Sciatic nerve (tissue), 2 donors: ENCODE results near the gene GLG1. TPM values are rescaled to one million over a fixed set of nuclear protein-coding genes. Genes with fewer than 3 reads are reported as not detected.
"Not testable (repeated sequence)": the region's sequence is repeated elsewhere in the genome, so short reads cannot be mapped to it uniquely, and the experiment has no call there.

Source experiments
- ATAC-seq: fragments of 200-7000 bp; cut with Tn5 transposase; one replicate; pipeline ENCODE4 v1.9.1; 2020; ENCODE audit warnings: mild to moderate bottlenecking, moderate library complexity
- DNase-seq: peaks from one replicate; pipeline ENCODE4 v3.0.0-alpha.2; 2020; ENCODE audit warnings: low spot score
- intact Hi-C: fragments of 100-400 bp; cut with DNase I; formaldehyde crosslinking; loops from one replicate; pipeline ENCODE4 v1.14.2; 2022
- total RNA-seq: library from RNA; stranded (reverse); fragmentation: NEBNext Ultra II Directional; extraction: Animal tissue kit (Norgen Biotek cat#: 25700); gene quantifications from one replicate; pipeline ENCODE4 v1.2.1, GENCODE V29; 2021
- donor health status: DM: no; HTN: no; CAD: no.
- donor health status: DM: no; HTN: no; CAD: no.

GLG1 gene
- total RNA-seq: 145 TPM

- intact Hi-C loops: no loop called here
- peak; percentile 98 for ATAC-seq
These were observed at the start of gene GLG1 for GRCh38 chr16:74606521-74607309. GLG1 (minus strand) TSS chr16:74607114; CDS start chr16:74607094, 20 bp downstream.

DNA sequence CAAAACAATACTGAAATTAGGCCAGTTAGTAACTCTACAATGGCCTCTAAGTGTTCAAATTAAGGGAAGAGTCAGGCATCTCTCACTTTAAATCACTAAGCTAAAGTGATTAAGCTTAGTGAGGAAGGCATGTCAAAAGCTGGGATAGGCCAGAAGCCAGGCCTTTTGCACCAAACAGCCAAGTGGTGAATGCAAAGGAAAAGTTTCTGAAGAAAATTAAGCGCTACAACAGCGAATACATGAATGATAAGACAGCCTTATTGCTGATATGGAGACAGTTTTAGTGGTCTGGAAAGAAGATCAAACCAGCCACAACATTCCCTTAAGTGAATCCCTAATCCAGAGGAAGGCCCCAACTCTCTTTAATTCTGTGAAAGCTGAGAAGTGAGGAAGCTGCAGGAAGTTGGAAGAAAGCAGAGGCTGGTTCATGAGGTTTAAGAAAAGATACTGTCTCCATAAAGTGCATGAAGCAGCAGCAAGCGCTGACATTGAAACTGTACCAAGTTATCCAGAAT, 47.7 kb upstream of the GLG1 start:
- no peak for ATAC-seq

More at GRCh38 chr16:74606521-74607309, at the start of gene GLG1:
- DNase-seq: peak; percentile 96

GRCh38 chr16:74652883-74653282, 46.0 kb upstream of the GLG1 start:
- DNase-seq, ATAC-seq, intact Hi-C loops: not testable (repeated sequence)

More for the DNA sequence above, 47.7 kb upstream of the GLG1 start:
- intact Hi-C loops: no loop called here
- no peak for DNase-seq

GRCh38 chr16:74652249-74652648, 45.3 kb upstream of the GLG1 start:
- no peak for ATAC-seq
- intact Hi-C loops: no loop called here
- DNase-seq: no peak

DNA sequence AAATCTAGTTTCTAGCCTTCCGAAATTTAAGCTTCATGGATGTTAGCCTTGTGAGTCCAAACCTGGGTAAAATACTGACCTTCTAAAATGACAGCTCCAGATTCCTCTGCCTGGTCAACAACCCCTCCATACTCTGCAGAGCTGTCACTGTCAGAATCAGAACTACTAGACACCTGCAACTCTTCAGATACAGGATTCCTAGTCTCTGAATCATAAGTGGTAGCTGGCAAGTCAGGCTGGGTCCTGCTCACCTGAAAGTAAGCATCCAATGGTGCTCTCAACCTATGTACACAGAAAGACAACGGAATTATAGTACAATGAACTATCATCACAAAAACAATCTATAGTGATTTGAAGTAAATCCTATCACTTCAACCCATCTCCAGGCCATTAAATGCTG, 44.9 kb upstream of the GLG1 start:
- intact Hi-C loops: no loop called here
- DNase-seq (no peak), ATAC-seq (no peak)

GRCh38 chr16:74650966-74651567, 44.2 kb upstream of the GLG1 start:
- ATAC-seq (no peak), DNase-seq (no peak)
- intact Hi-C loops: no loop called here

- ATAC-seq (no peak), DNase-seq (no peak)
- intact Hi-C loops: no loop called here
These were observed 43.1 kb upstream of the GLG1 start for GRCh38 chr16:74649839-74650504.

- DNase-seq (no peak), ATAC-seq (no peak)
- intact Hi-C loops: no loop called here
These were observed 35.1 kb upstream of the GLG1 start for GRCh38 chr16:74641969-74642368.

- intact Hi-C loops: no loop called here
- no peak for ATAC-seq
- DNase-seq: no peak
These were observed 31.0 kb upstream of the GLG1 start for GRCh38 chr16:74637742-74638453.

- ATAC-seq (no peak), DNase-seq (no peak)
- intact Hi-C loops: no loop called here
These were observed 28.4 kb upstream of the GLG1 start for GRCh38 chr16:74635303-74635702.

DNA sequence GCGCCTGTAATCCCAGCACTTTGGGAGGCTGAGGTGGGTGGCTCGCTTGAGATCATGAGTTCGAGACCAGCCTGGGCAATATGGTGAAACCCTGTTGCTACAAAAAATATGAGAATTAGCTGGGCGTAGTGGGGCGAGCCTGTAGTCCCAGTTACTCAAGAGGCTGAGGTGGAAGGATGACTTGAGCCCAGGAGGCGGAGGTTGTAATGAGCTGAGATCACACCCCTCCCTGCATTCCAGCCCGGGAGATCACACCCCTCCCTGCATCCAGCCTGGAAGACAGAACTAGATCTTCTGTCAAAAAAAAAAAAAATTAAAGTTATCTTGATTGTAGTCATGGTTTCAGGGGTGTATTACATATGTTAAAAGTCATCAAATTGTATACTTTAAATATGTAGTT, 26.8 kb upstream of the GLG1 start:
- intact Hi-C loops: no loop called here
- DNase-seq: no peak
- no peak for ATAC-seq

- intact Hi-C loops: no loop called here
- peak; percentile 53 for ATAC-seq
- no peak for DNase-seq
These were observed 20.7 kb upstream of the GLG1 start for GRCh38 chr16:74627506-74628220.

DNA sequence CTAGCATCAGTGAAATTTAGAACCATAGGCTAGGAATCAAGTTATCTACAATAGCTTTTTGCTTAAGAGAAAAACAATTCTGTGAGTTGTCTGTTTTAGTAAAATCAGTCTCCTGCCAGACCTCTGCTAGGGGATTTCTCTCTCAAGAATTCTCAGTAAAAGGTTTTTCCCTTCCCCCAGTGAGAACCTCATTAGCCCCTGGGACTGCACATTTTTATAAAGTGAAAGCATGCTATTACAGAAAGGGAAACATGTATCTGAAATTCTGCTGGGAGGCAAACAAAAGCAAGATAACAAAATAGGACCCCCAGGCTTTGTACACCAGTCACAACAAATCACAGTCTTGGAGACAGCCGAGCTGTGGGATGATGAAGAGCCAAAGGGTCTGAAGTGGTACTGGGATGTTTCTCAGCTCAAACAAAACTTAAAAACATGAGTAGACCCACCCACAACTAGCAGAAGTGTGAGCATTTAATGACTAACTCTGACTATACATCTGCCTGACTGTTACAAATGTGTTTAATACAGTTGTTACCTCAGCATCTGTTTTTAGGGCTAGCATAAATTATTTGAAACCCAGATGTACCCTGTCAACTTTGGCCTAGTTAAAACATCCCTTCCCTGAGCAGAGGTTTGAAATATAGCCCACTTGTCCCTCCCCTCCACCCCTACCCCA, 20.0 kb upstream of the GLG1 start:
- no peak for ATAC-seq

DNA sequence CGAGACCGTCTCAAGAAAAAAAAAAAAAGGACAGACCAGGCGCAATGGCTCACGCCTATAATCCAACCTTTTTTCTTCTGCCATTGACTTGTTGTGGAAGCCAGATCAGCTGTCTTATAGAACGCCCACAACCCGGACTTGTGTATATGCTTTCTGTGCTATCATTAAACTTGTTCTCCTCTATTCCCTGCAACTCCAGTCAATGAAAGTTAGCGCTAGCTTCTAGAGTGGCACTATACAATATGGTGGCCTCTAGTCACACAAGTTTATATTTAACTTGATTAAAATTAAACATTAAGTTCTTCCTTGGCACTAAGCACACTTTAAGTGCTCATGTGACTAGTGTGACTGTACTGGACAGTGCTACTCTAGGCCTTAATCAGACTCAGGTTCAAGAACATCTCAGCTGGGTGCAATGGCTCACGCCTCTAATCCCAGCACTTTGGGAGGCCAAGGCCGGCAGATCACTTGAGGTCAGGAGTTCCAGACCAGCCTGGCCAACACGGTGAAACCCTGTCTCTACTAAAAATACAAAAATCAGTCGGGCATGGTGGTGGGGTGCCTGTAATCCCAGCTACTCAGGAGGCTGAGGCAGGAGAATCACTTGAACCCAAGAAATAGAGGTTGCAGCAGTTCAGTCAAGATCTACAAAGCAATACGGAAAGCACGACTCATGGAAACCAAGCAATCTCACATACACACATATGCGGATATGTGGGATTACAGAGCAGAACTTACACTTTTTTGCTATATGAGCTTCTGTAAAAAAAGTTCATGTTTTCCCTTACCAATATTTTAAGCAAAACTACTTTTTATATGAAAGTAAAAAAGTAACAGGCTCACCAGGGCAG, 18.8 kb upstream of the GLG1 start:
- intact Hi-C loops: no loop called here
- no peak for ATAC-seq
- peak; percentile 17 for DNase-seq

More for the DNA sequence above, 20.0 kb upstream of the GLG1 start:
- intact Hi-C loops: no loop called here
- DNase-seq: no peak

DNA sequence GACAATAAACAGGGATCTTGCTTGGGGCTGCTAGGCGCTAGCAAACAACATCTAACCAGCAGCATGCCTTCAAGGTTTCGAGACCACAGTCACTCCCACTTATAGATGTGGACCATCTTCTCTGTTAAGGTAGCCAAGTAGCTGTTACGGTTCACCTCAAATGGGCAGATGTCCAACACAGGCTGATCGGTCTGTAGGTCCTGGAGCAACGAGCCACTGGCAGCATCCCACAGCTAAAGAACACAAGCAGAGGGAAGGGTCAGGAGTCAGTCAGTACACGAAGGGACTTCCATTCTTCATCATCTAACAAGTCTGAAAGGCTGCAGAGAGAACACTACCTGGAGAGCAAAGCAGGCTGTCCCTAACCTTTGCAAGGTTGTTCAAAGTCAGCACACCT, 16.9 kb upstream of the GLG1 start:
- DNase-seq: peak; percentile 38
- ATAC-seq: no peak
- intact Hi-C loops: no loop called here

DNA sequence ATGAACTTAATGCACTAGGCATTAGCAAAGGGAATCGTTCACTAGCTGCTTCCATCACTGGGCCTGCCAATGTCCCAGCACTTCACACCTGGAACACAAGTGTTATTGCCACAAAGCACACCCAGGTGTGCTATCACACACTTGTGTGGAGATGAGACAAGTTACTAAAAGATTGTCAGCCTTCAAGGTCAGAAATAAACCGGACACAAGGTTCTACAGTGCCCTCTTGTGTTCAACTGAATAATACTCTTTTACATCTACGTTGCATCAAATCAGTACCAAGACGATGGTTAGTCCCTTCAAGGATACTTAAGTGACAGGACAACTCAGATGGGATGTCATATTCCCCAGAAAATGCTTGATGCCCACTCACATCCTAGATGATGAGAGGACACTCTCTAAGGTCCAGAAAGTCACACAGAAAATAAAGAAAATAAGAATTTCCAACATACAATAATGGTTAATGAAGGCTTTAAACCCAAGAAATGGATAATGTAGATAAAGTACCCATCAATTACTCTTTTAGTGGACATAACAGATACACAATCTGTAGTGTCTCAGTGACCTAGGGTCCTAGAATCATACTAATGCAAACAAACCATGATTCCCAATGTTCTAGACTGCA, 16.4 kb upstream of the GLG1 start:
- intact Hi-C loops: no loop called here
- DNase-seq: peak; percentile 13
- ATAC-seq: peak; percentile 51

- peak; percentile 10 for DNase-seq
- intact Hi-C loops: no loop called here
- no peak for ATAC-seq
These were observed 15.1 kb upstream of the GLG1 start for GRCh38 chr16:74622005-74622404.
